GM18907 (cell line): ENCODE data around the gene TLL2.

Experiments used
- ATAC-seq: cut with Tn5 transposase; IDR thresholded peaks from one replicate; pipeline ENCODE4 v1.9.1; 2021; ENCODE audit warnings: mild to moderate bottlenecking, moderate library complexity; ENCODE audit not compliant: unreplicated experiment

TLL2 gene

GRCh38 chr10:96509017-96509641 lies 4.6 kb downstream of the TLL2 start:
- ATAC-seq: no peak

- no peak for ATAC-seq
Measured at GRCh38 chr10:96507044-96507443, 6.7 kb downstream of the TLL2 start.

- no peak for ATAC-seq
Measured at GRCh38 chr10:96505150-96506136, 8.3 kb downstream of the TLL2 start.

DNA sequence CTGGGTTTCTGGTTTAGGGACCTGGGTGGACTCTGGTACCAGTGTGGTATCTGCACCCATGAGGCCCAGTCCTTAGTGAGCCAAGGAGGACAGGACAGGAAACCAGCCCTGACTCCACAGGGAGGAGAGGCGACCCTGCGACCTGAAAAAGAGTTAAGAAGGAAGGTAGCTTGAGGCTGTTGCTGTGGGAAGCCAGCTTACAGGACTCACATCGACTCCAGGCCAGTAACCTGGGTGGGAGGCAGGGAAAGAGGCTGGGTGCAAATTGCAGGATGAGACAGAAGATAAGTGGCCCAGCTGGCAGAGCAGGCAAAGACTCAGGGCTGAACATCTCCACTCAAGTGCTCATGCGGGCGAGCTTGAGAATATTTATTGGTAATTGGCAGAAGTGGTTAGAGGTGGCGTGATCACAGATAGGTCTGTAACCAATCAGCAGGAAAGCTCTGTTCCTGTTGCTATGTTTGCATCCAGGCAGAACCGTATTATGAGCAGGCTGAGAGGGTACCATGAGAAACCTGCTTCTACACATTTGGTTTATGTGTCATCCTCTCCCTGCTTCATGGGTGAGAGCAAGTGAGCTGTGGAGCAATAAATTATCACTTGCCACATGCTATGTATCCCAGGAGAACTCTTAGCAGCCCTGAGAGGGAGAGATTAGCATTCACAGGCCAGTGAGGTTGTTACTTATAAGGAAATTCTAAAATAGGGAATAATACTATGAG lies 11.0 kb downstream of the TLL2 start:
- ATAC-seq: no peak

DNA sequence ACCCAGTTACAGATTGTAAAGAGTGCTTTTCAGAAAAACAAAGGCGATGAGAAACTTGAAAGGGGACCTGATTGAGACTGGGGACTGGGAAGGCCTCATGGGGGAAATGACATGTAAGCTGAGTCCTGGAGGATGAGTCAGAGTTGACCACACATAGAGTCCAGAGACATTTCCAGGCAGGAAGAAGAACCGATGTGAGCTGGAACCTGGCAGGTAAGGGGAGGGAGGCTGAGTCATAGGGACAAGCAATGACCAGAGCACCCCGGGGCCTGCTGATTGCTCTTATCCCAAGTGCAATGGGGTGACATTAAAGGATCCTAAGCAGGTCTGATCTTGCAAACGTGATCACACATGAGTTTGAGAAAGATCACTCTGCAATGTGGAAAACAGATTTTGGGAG lies 11.7 kb downstream of the TLL2 start:
- ATAC-seq: no peak

DNA sequence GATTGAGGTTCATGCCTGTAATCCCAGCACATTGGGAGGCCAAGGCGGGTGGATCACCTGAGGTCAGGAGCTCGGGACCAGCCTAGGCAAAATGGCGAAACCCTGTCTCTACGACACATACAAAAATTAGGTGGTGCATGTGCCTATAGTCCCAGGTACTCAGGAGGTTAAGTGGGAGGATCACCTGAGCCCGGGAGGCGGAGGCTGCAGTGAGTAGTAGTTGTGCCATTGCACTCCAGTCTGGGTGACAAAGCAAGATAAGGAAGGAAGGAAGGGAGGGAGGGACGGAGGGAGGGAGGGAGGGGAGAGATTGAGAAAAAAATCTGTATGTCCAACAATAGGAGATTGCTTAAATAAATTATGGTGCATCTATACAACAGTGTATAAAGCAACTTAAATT lies 13.2 kb downstream of the TLL2 start:
- ATAC-seq: no peak

DNA sequence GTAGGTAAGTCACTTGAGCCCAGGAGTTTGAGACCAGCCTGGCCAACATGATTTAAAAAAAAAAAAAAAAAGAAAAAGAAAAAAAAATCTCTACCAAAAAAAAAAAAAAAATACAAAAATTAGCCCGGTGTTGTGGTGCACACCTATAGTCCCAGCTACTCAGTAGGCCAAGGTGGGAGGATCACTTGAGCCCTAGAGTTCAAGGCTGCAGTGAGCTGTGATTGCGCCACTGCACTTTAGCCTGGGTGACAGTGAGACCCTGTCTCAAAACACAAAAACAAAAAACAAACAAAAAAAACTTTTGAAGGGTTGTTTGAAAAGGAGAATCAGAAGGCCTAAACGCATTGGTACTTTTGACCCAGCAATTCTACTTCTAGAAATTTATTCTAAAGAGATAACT lies 13.7 kb downstream of the TLL2 start:
- ATAC-seq: no peak

DNA sequence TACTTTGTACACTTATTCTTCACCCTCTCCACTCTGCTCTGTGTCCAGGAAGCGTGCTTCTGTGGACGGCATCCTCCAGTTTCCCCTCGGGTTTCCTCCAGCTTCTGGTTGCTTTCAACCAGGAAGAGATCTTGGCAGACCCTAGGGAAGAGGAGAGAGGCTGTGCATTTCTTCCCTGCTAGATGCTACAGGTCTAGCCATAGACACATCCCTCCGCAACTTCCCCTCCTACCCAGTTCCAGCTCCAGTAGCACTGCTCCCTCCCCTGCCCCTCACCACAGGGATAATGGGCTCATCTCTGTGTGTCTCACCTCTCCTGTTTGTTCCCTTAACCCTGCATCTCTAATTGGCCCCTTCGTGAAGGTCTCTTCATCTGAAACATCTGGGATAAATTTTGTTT lies 16.3 kb downstream of the TLL2 start:
- no peak for ATAC-seq

GRCh38 chr10:96496281-96496925 lies 17.3 kb downstream of the TLL2 start:
- no peak for ATAC-seq

- no peak for ATAC-seq
Measured at GRCh38 chr10:96495544-96495943, 18.2 kb downstream of the TLL2 start.

DNA sequence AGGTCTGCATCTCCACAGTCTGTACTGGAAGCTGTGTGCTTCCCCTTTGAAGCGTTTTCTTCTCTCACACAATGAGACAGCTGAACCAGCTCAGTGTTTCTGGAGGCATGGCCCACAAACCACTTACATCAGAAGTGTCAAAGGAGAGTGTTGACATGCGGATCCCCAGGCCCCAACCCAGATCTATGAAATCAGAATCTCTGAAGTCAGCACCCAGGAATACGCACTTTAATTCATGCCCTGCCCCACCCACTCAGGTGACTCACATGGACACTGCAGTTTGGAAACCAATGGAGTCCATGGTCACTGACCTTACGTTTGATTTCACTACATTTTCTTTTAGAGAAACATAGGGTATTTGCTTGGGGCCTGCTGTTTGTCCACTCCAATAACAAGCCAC lies 19.0 kb downstream of the TLL2 start:
- ATAC-seq: no peak

- ATAC-seq: no peak
Measured at GRCh38 chr10:96493871-96494525, 19.7 kb downstream of the TLL2 start.

DNA sequence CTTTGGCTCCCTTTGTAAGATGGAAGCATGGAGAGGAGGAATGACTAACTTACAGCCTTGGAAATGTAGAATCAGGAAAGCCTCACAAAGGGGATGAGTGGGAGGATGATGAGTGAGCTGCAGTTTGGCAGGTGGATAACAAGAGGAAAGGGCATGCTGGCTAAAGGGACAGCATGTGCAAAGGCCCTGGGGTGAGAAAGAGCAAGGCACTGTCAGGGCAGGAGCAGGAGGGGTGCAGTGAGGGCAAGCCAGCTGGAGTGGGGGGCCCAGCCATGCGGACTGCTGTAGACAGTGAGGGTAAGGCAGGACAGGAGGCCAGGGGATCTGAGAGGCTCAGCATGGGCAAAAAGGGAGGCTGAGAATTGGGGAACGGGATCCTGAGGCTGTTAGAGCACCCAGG lies 20.5 kb downstream of the TLL2 start:
- no peak for ATAC-seq

DNA sequence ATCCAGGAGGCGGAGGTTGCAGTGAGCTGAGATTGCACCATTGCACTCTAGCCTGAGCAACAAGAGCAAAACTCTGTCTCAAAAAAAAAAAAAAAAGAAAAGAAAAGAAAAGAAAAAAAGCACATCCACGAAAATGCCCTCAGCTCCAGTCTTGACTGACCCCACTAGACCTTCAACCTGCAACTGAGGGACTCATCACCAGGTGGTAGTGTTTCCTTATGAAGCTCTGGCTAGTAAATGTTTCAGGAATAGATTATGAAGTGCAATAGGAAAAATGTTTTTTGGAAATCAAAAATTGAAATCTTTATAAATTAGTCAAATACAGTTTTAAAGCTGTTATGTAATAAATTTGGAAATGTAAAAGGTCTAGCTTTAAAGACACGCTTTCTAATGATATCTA lies 22.4 kb downstream of the TLL2 start:
- no peak for ATAC-seq

DNA sequence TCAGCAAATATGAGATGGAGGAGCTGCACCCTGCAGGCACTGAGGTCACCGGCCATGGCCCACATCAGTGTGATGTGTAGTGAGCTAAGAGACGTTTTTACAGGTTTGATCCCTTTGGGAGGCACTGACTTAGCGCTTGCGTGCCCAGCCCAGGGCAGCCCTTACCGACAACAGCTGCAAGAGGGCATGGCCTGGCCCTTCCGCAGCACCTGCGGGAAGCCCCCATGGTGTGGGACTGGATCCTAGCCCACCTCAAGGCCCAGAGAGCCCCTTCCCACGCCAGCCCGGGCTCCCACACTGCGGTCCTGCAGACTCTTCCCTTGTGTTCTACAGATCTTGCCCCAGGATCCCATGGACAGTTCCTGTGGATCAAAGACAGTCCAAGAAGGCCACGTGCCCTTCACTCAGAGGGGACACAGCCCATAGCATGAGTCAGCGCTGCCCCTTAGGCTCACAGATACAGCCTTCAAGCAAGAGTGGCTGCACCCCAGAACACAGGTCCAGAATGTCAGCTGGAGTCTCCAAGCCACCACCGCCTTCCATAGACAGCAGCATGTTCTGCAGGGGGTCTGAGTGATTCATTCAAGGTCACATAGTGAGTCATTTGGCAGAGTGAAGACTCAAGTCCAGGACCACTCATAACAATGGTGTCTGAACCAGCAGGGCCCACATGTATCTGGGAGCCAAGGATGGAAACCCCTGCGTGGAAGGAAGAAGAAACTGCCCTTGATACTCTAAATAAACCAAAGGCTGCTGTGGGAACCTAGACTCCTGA lies 25.4 kb downstream of the TLL2 start:
- ATAC-seq: no peak

DNA sequence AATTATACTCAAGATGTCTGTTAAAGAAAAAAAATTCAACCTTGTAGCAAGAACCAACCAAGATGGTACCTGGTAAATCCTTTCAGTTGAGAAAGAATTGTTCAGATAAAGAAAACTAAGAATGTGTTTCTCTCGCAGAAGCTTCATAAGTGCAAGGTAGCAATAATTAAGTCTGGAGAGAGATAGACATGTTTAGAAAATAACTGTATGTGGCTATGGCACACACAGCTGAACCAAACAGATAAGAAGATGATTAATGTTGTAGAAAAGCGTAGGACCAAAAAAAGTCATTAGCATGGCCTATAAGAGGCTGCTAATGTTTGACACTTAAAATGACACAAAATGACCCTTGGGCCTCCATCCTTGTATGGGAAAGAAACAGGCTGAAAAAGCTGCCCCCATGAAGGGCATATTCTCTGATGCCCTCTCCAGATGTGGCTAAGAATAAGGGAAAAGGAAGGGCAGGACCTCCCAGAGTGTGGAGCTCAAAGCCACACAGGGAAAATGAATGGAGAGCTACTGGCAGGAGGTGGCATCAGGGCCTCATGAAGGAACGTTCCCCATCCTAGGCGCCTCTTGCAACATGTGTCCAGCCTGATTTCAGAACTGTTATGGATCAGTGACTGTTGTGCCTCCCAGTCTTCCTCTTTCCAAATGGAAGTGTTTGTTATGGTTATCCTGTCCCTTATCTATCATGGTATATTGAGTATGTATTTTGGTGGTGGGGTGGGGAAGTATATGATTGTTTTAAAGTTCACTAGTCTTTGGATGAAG lies 30.7 kb downstream of the TLL2 start:
- ATAC-seq: no peak

DNA sequence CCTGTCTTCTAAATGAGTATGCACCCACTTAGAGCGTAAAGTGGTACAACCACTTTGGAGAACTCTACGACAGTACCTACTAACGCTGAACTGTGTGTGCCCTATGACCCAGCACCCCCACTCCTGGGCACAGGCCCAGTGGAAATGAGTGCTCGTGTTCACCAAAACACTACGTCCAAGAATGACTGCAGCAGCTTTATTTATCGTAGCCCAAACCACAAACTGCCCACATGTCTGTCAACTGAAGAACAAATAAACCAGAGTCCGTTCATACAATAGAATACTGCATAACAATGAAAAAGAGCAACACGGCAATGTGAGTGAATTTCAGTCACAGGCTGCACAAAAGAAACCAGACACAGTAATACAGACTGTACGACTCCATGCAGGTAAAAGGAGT lies 35.4 kb downstream of the TLL2 start:
- no peak for ATAC-seq

- ATAC-seq: no peak
Measured at GRCh38 chr10:96473866-96474265, 39.9 kb downstream of the TLL2 start.

DNA sequence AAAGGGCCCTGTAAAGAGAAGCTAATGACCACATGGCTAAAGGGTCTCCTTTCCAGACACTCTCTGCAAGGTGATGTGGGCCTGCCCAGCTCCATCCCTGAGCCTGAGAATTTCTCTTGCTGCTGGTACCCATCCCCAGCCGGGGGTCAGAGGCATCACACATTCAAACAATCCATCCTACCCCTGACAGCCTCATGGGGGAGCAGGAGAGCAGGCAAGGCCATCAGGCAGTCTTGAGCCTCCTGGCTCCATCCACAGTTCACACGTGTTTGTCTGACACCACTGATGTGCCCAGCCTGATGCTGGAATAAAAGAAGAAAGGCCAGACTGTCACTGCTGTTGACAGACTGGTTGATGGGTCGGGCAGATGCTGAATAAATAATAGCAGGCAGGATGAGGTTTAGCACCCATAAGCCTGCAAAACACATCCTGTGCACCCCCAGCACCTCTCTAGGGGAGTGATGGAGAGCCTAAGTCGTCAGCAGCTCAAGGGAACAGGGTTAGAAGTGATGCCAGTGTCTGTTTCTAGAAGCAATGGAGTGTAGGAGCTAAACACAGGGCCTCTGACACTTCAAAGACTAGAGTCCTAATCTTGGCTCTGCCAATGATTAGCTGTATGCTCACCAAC lies 43.5 kb downstream of the TLL2 start:
- no peak for ATAC-seq
